Trophoblast cell (in vitro differentiated cells and primary cell): Measurements from ENCODE around the gene AZIN2.
"Not testable (repeated sequence)": the region's sequence is repeated elsewhere in the genome, so short reads cannot be mapped to it uniquely, and the experiment has no call there.

Experiments used
- DNase-seq, 2 donors: peaks; one replicate each; pipeline ENCODE4 v3.0.0-alpha.2; 2016
- H2AFZ ChIP-seq: 2 replicates; pipeline ENCODE4 v1.6.1; 2013; ENCODE audit warnings: low read length, moderate library complexity, mild to moderate bottlenecking; ENCODE audit not compliant: insufficient read depth, poor library complexity
- H2AK5ac ChIP-seq: 2 replicates; pipeline ENCODE4 v1.6.1; 2013; ENCODE audit warnings: mild to moderate bottlenecking, low read length
- H2BK120ac ChIP-seq: 2 replicates; pipeline ENCODE4 v1.6.1; 2013; ENCODE audit warnings: low read length, mild to moderate bottlenecking, moderate library complexity; ENCODE audit not compliant: insufficient read depth, poor library complexity
- H2BK12ac ChIP-seq: 2 replicates; pipeline ENCODE4 v1.6.1; 2013; ENCODE audit warnings: mild to moderate bottlenecking, low read length, moderate library complexity
- H2BK5ac ChIP-seq: 2 replicates; pipeline ENCODE4 v1.6.1; 2013; ENCODE audit warnings: low read length, low read depth, moderate library complexity, mild to moderate bottlenecking; ENCODE audit not compliant: poor library complexity
- H3K14ac ChIP-seq: 2 replicates; pipeline ENCODE4 v1.6.1; 2013; ENCODE audit warnings: mild to moderate bottlenecking, low read length
- H3K18ac ChIP-seq: 2 replicates; pipeline ENCODE4 v1.6.1; 2013; ENCODE audit warnings: mild to moderate bottlenecking, low read length
- H3K23ac ChIP-seq: 2 replicates; pipeline ENCODE4 v1.6.1; 2013; ENCODE audit warnings: low read length
- H3K27ac ChIP-seq: 2 replicates; pipeline ENCODE4 v1.5.1; 2013; ENCODE audit warnings: low read depth, mild to moderate bottlenecking, inconsistent platforms, low read length, moderate library complexity
- H3K27me3 ChIP-seq: 2 replicates; pipeline ENCODE4 v1.6.1; 2013; ENCODE audit warnings: inconsistent platforms, mild to moderate bottlenecking, low read length, moderate library complexity; ENCODE audit not compliant: insufficient read depth
- H3K36me3 ChIP-seq, 2 experiments: 1 replicate in 1 of 2; 2 replicates in 1 of 2; pipeline ENCODE4 v1.6.1; 2013; ENCODE audit warnings: low read length in 2 of 2, mild to moderate bottlenecking in 2 of 2, moderate library complexity in 1 of 2; ENCODE audit not compliant: insufficient read depth in 2 of 2, control insufficient read depth in 1 of 2
- H3K4ac ChIP-seq: 2 replicates; pipeline ENCODE4 v1.6.1; 2013; ENCODE audit warnings: low read depth, mild to moderate bottlenecking, low read length, moderate library complexity
- H3K4me1 ChIP-seq, 2 experiments: 1 replicate in 1 of 2; 2 replicates in 1 of 2; pipeline ENCODE4 v1.6.1; 2013; ENCODE audit warnings: low read length in 2 of 2, mild to moderate bottlenecking in 2 of 2, moderate library complexity in 1 of 2; ENCODE audit not compliant: insufficient read depth in 2 of 2, control insufficient read depth in 1 of 2
- H3K4me2 ChIP-seq: 2 replicates; pipeline ENCODE4 v1.6.1; 2013; ENCODE audit warnings: inconsistent platforms, mild to moderate bottlenecking, low read length, moderate library complexity
- H3K4me3 ChIP-seq: 2 replicates; pipeline ENCODE4 v1.5.1; 2013; ENCODE audit warnings: mild to moderate bottlenecking, low read depth, low read length, inconsistent platforms
- H3K79me1 ChIP-seq: one replicate; pipeline ENCODE4 v1.6.1; 2013; ENCODE audit warnings: low read length
- H3K79me2 ChIP-seq: 2 replicates; pipeline ENCODE4 v1.6.1; 2013; ENCODE audit warnings: low read length, mild to moderate bottlenecking; ENCODE audit not compliant: control insufficient read depth, insufficient read depth, poor library complexity
- H3K9ac ChIP-seq: 2 replicates; pipeline ENCODE4 v1.6.1; 2013; ENCODE audit warnings: mild to moderate bottlenecking, low read length
- H3K9me3 ChIP-seq: 2 replicates; pipeline ENCODE4 v1.6.1; 2013; ENCODE audit warnings: low read depth, mild to moderate bottlenecking, control low read depth, inconsistent platforms, low read length; ENCODE audit not compliant: insufficient read depth
- H4K12ac ChIP-seq: 2 replicates; pipeline ENCODE4 v1.6.1; 2013; ENCODE audit warnings: low read depth, mild to moderate bottlenecking, low read length, moderate library complexity
- H4K8ac ChIP-seq: 2 replicates; pipeline ENCODE4 v1.6.1; 2013; ENCODE audit warnings: low read depth, mild to moderate bottlenecking, low read length, moderate library complexity
- H4K91ac ChIP-seq: one replicate; pipeline ENCODE4 v1.6.1; 2013; ENCODE audit warnings: low read depth, mild to moderate bottlenecking, low read length, moderate library complexity
- WGBS: extraction: QIAGEN DNeasy Blood & Tissue Kit; methylation state at CpG from one replicate; pipeline ENCODE4 v1.1.7; 2013; ENCODE audit warnings: missing lambda C conversion rate; ENCODE audit not compliant: insufficient read length, insufficient coverage; ENCODE audit errors: extremely low coverage; 5-methylcytosine and 5-hydroxymethylcytosine counted together

AZIN2 gene

GRCh38 chr1:33043267-33044092 is 37.5 kb upstream of the AZIN2 start:
- no peak overlapping the region for H3K14ac ChIP-seq
- no CpG with 5 or more reads among the region's 8 CpGs for WGBS

GRCh38 chr1:33045246-33045645 is 35.7 kb upstream of the AZIN2 start:
- WGBS = no CpG with 5 or more reads among the region's 2 CpGs
- Histone ChIP-seq H3K27ac (no peak overlapping the region), H3K9ac (no peak overlapping the region), H2BK5ac (no peak overlapping the region), H2AK5ac (peak overlapping the region; percentile 51), H2BK120ac (no peak overlapping the region), H4K8ac (no peak overlapping the region), H3K14ac (peak overlapping the region; percentile 25), H3K23ac (no peak overlapping the region), H3K79me2 (no peaks in the 10 kb centered on the region), H3K18ac (no peak overlapping the region), H2AFZ (no peak overlapping the region), H4K12ac (no peak overlapping the region), H3K4me2 (no peak overlapping the region), H3K4me3 (no peak overlapping the region), H3K79me1 (no peaks in the 10 kb centered on the region), H2BK12ac (peak overlapping the region; percentile 54), H3K36me3 (no peaks in the 10 kb centered on the region), H4K91ac (no peak overlapping the region), H3K4me1 (peaks cover 2 to 5% of the 10 kb centered on the region in 2 experiments), H3K4ac (no peak overlapping the region), H3K9me3 (no peaks in the 10 kb centered on the region), H3K27me3 (no peaks in the 10 kb centered on the region)
- no peak for DNase-seq

More at GRCh38 chr1:33043267-33044092, 37.5 kb upstream of the AZIN2 start:
- Histone ChIP-seq H3K4me3 (no peak overlapping the region), H3K4ac (no peak overlapping the region), H2AK5ac (no peak overlapping the region), H2AFZ (no peak overlapping the region), H3K18ac (no peak overlapping the region), H3K36me3 (no peaks in the 10 kb centered on the region), H4K91ac (no peak overlapping the region), H3K4me1 (peaks cover 2 to 3% of the 10 kb centered on the region in 2 experiments), H4K12ac (no peak overlapping the region), H3K23ac (no peak overlapping the region), H3K4me2 (no peak overlapping the region), H3K27ac (no peak overlapping the region), H3K79me1 (no peaks in the 10 kb centered on the region), H4K8ac (no peak overlapping the region), H2BK12ac (no peak overlapping the region), H3K9me3 (no peaks in the 10 kb centered on the region), H2BK5ac (no peak overlapping the region), H3K9ac (no peak overlapping the region), H3K27me3 (no peaks in the 10 kb centered on the region), H2BK120ac (no peak overlapping the region), H3K79me2 (no peaks in the 10 kb centered on the region)
- no peak for DNase-seq

DNA sequence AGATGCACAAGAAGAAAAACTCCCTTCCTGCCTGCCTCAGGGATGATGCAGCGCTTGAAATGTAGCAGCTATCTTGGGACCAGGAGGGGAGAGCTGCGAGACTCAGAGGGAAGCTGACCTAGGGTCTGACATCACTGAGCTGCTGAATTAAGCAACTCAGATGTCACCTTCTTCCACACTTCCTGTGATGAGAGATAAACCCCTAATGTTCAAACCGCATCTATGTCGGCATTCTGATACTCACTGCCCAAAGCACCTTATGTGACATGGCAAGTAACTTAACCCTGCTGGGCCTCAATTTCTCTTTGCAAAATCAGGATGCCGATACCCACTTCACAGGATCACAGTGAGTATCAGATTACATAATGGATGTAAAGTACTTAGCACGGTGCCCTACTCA is 35.1 kb upstream of the AZIN2 start:
- H3K27me3 ChIP-seq = no peaks in the 10 kb centered on the region
- H4K91ac ChIP-seq = no peak overlapping the region
- H4K8ac ChIP-seq = no peak overlapping the region
- no peak overlapping the region for H3K4ac ChIP-seq
- no peaks in the 10 kb centered on the region for H3K79me2 ChIP-seq
- no peak overlapping the region for H3K9ac ChIP-seq
- H2AFZ ChIP-seq = no peak overlapping the region
- no peak overlapping the region for H3K23ac ChIP-seq
- H4K12ac ChIP-seq = no peak overlapping the region
- H3K36me3 ChIP-seq = no peaks in the 10 kb centered on the region
- no peaks in the 10 kb centered on the region for H3K9me3 ChIP-seq
- H3K18ac ChIP-seq = no peak overlapping the region
- no peak overlapping the region for H2BK120ac ChIP-seq
- no peak overlapping the region for H2BK12ac ChIP-seq
- WGBS = no CpG with 5 or more reads among the region's 6 CpGs
- peaks cover 2 to 5% of the 10 kb centered on the region in 2 experiments for H3K4me1 ChIP-seq
- no peak for DNase-seq
- no peak overlapping the region for H3K4me2 ChIP-seq
- no peak overlapping the region for H3K14ac ChIP-seq
- no peak overlapping the region for H2BK5ac ChIP-seq
- no peak overlapping the region for H3K4me3 ChIP-seq
- no peaks in the 10 kb centered on the region for H3K79me1 ChIP-seq
- no peak overlapping the region for H2AK5ac ChIP-seq
- no peak overlapping the region for H3K27ac ChIP-seq

GRCh38 chr1:33046234-33046633 is 34.7 kb upstream of the AZIN2 start:
- not testable (repeated sequence) for H3K27me3 ChIP-seq, H2BK5ac ChIP-seq, H2BK12ac ChIP-seq, H3K9me3 ChIP-seq, H3K4ac ChIP-seq, H3K79me2 ChIP-seq, H3K23ac ChIP-seq, H3K4me1 ChIP-seq, H2AK5ac ChIP-seq, H4K8ac ChIP-seq, H3K27ac ChIP-seq, H2AFZ ChIP-seq, H4K12ac ChIP-seq, H2BK120ac ChIP-seq, H3K14ac ChIP-seq, H4K91ac ChIP-seq, H3K4me2 ChIP-seq, H3K18ac ChIP-seq, H3K36me3 ChIP-seq, H3K79me1 ChIP-seq, H3K9ac ChIP-seq, H3K4me3 ChIP-seq, DNase-seq
- no CpG with 5 or more reads among the region's 4 CpGs for WGBS
